Neural cell (in vitro differentiated cells): ENCODE results near the gene CSF1. TPM values are rescaled to one million over a fixed set of nuclear protein-coding genes. Genes with fewer than 3 reads are reported as not detected.

Experiments
- H2AFZ ChIP-seq: fragments of 200-600, 300-800 bp; sonication (generic), shearing (Covaris generic); 2 replicates; pipeline ENCODE4 v1.6.0; 2014; ENCODE audit warnings: low read depth, mild to moderate bottlenecking, antibody characterized with exemption, low read length, moderate library complexity
- H3F3A ChIP-seq: fragments of 200-600 bp; shearing (Covaris generic); 2 replicates; pipeline ENCODE4 v1.6.1; 2016; ENCODE audit warnings: mild to moderate bottlenecking, moderate library complexity, mixed read lengths, antibody characterized with exemption, low read length; ENCODE audit not compliant: insufficient read depth, poor library complexity, severe bottlenecking
- H3K27ac ChIP-seq: fragments of 200-600, 300-800 bp; sonication (generic), shearing (Covaris generic); 2 replicates; pipeline ENCODE4 v1.5.1; 2014; ENCODE audit warnings: mild to moderate bottlenecking, low read length, moderate library complexity
- H3K27me3 ChIP-seq: fragments of 300-800, 200-600 bp; sonication (generic), shearing (Covaris generic); 2 replicates; pipeline ENCODE4 v1.6.0; 2014; ENCODE audit warnings: mild to moderate bottlenecking, low read depth, low read length, moderate library complexity; ENCODE audit not compliant: insufficient read depth
- H3K36me3 ChIP-seq: fragments of 300-800, 200-600 bp; sonication (generic), shearing (Covaris generic); 2 replicates; pipeline ENCODE4 v1.5.1; 2014; ENCODE audit warnings: mild to moderate bottlenecking, antibody characterized with exemption, low read length, moderate library complexity; ENCODE audit not compliant: insufficient read depth
- H3K4me2 ChIP-seq: fragments of 300-800, 200-600 bp; sonication (generic), shearing (Covaris generic); 2 replicates; pipeline ENCODE4 v1.6.0; 2014; ENCODE audit warnings: mild to moderate bottlenecking, low read length
- H3K4me3 ChIP-seq: fragments of 300-800, 200-600 bp; sonication (generic), shearing (Covaris generic); 2 replicates; pipeline ENCODE4 v1.5.1; 2014; ENCODE audit warnings: mild to moderate bottlenecking, low read length, moderate library complexity
- H3K79me2 ChIP-seq: fragments of 200-600 bp; shearing (Covaris generic); replicated peaks from 2 replicates; pipeline ENCODE4 v1.6.0; 2014; ENCODE audit warnings: mild to moderate bottlenecking, low read length, moderate library complexity; ENCODE audit not compliant: insufficient read depth
- H3K9ac ChIP-seq: fragments of 300-800, 200-600 bp; sonication (generic), shearing (Covaris generic); 2 replicates; pipeline ENCODE4 v1.6.1; 2016; ENCODE audit warnings: mild to moderate bottlenecking, low read length, mixed read lengths
- H3K9me2 ChIP-seq: fragments of 200-600 bp; shearing (Covaris generic); 2 replicates; pipeline ENCODE4 v1.6.1; 2016; ENCODE audit warnings: mild to moderate bottlenecking, low read length, mixed read lengths; ENCODE audit not compliant: insufficient read depth
- H3K9me3 ChIP-seq: fragments of 200-600, 300-800 bp; sonication (generic), shearing (Covaris generic); 2 replicates; pipeline ENCODE4 v1.6.1; 2016; ENCODE audit warnings: mild to moderate bottlenecking, mixed run types, low read length, moderate library complexity, mixed read lengths
- H4K20me1 ChIP-seq: fragments of 200-600 bp; shearing (Covaris generic); 2 replicates; pipeline ENCODE4 v1.6.1; 2016; ENCODE audit warnings: mild to moderate bottlenecking, mixed run types; ENCODE audit not compliant: insufficient read depth
- CTCF ChIP-seq: fragments of 450-650 bp; IDR thresholded peaks from 2 replicates; pipeline ENCODE4 v1.5.1; 2014; ENCODE audit warnings: antibody characterized with exemption, mild to moderate bottlenecking, moderate library complexity; ENCODE audit not compliant: poor library complexity, severe bottlenecking
- EP300 ChIP-seq: fragments of 450-650 bp; conservative IDR thresholded peaks from 2 replicates; pipeline ENCODE4 v1.6.1; 2014; ENCODE audit warnings: antibody characterized with exemption, mild to moderate bottlenecking, moderate library complexity; ENCODE audit not compliant: poor library complexity, severe bottlenecking
- MXI1 ChIP-seq: fragments of 450-650 bp; conservative IDR thresholded peaks from 2 replicates; pipeline ENCODE4 v1.6.1; 2014; ENCODE audit warnings: antibody characterized with exemption, mild to moderate bottlenecking; ENCODE audit not compliant: poor library complexity, severe bottlenecking
- POLR2AphosphoS5 ChIP-seq: IDR thresholded peaks from 2 replicates; pipeline ENCODE4 v1.6.1; 2012
- RAD21 ChIP-seq: fragments of 450-650 bp; conservative IDR thresholded peaks from 2 replicates; pipeline ENCODE4 v1.6.1; 2014; ENCODE audit warnings: antibody characterized with exemption, mild to moderate bottlenecking, moderate library complexity
- SMC3 ChIP-seq: fragments of 450-650 bp; conservative IDR thresholded peaks from 2 replicates; pipeline ENCODE4 v1.6.1; 2014; ENCODE audit warnings: antibody characterized with exemption, mild to moderate bottlenecking, moderate library complexity; ENCODE audit not compliant: poor library complexity
- TAF1 ChIP-seq: IDR thresholded peaks from 2 replicates; pipeline ENCODE4 v1.6.1; 2012; ENCODE audit warnings: low read depth
- polyA plus RNA-seq: library from polyadenylated mRNA; depleted of rRNA; stranded (reverse); fragments of >200 nt; gene quantifications from 2 replicates; pipeline ENCODE4 v1.2.3, GENCODE V29; 2014
- TF ChIP-seq, protein P1 (sequence below): IDR thresholded peaks from 2 replicates; pipeline ENCODE4 v1.6.1; 2012; ENCODE audit warnings: borderline replicate concordance

CSF1 gene
- polyA plus RNA-seq, 1 donor from 2014 or later: 0.30 TPM

DNA sequence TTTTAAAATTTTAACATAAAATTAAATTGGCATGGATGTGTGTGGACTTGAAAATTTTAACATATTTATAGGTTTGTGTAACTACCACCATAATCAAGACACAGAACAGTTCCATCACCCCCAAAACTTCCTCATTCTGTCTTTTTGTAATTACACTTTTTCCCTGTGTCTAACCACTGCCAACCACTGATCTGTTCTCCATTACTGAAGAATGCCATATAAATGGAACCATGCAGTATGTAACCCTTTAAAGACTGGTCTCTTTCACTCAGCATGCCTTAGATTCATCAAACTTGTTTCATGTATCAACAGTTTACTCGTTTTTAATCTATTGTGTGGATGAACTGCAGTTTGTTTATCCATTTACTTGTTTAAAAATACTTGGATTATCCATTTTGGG is 60.9 kb downstream of the CSF1 start:
- Histone ChIP-seq H2AFZ (no peak overlapping the region), H4K20me1 (no peaks in the 10 kb centered on the region), H3K79me2 (no peaks in the 10 kb centered on the region), H3K9ac (no peak overlapping the region), H3F3A (no peaks in the 10 kb centered on the region), H3K4me2 (no peak overlapping the region), H3K36me3 (no peaks in the 10 kb centered on the region), H3K27me3 (no peaks in the 10 kb centered on the region), H3K27ac (no peak overlapping the region), H3K9me2 (no peaks in the 10 kb centered on the region), H3K4me3 (no peak overlapping the region), H3K9me3 (no peaks in the 10 kb centered on the region)
- TF ChIP-seq EP300: no peak
- TF ChIP-seq TAF1: no peak
- TF ChIP-seq, protein P1, sequence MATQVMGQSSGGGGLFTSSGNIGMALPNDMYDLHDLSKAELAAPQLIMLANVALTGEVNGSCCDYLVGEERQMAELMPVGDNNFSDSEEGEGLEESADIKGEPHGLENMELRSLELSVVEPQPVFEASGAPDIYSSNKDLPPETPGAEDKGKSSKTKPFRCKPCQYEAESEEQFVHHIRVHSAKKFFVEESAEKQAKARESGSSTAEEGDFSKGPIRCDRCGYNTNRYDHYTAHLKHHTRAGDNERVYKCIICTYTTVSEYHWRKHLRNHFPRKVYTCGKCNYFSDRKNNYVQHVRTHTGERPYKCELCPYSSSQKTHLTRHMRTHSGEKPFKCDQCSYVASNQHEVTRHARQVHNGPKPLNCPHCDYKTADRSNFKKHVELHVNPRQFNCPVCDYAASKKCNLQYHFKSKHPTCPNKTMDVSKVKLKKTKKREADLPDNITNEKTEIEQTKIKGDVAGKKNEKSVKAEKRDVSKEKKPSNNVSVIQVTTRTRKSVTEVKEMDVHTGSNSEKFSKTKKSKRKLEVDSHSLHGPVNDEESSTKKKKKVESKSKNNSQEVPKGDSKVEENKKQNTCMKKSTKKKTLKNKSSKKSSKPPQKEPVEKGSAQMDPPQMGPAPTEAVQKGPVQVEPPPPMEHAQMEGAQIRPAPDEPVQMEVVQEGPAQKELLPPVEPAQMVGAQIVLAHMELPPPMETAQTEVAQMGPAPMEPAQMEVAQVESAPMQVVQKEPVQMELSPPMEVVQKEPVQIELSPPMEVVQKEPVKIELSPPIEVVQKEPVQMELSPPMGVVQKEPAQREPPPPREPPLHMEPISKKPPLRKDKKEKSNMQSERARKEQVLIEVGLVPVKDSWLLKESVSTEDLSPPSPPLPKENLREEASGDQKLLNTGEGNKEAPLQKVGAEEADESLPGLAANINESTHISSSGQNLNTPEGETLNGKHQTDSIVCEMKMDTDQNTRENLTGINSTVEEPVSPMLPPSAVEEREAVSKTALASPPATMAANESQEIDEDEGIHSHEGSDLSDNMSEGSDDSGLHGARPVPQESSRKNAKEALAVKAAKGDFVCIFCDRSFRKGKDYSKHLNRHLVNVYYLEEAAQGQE: no peak
- TF ChIP-seq MXI1: no peak
- no peak for TF ChIP-seq CTCF

- no peak overlapping the region for H3K4me3 ChIP-seq
- no peaks in the 10 kb centered on the region for H3K79me2 ChIP-seq
- no peaks in the 10 kb centered on the region for H3F3A ChIP-seq
- H2AFZ ChIP-seq: no peak overlapping the region
- H3K36me3 ChIP-seq: no peaks in the 10 kb centered on the region
- TF ChIP-seq SMC3 (no peak), POLR2AphosphoS5 (no peak), RAD21 (no peak), TAF1 (no peak), MXI1 (no peak)
- TF ChIP-seq, protein P1: no peak
- H3K27ac ChIP-seq: no peak overlapping the region
- no peak overlapping the region for H3K4me2 ChIP-seq
- no peaks in the 10 kb centered on the region for H3K9me2 ChIP-seq
- H3K9me3 ChIP-seq: no peaks in the 10 kb centered on the region
- H3K9ac ChIP-seq: no peak overlapping the region
- no peaks in the 10 kb centered on the region for H3K27me3 ChIP-seq
- no peaks in the 10 kb centered on the region for H4K20me1 ChIP-seq
Observed at GRCh38 chr1:109974191-109974590, 63.5 kb downstream of the CSF1 start.
